ENCODE results near the gene TAGAP.
A peak's percentile ranks its signal among the peaks of the same experiment; 100 is the strongest.
"Not testable (repeated sequence)": the region's sequence is repeated elsewhere in the genome, so short reads cannot be mapped to it uniquely, and the experiment has no call there.

Gene TAGAP

DNA sequence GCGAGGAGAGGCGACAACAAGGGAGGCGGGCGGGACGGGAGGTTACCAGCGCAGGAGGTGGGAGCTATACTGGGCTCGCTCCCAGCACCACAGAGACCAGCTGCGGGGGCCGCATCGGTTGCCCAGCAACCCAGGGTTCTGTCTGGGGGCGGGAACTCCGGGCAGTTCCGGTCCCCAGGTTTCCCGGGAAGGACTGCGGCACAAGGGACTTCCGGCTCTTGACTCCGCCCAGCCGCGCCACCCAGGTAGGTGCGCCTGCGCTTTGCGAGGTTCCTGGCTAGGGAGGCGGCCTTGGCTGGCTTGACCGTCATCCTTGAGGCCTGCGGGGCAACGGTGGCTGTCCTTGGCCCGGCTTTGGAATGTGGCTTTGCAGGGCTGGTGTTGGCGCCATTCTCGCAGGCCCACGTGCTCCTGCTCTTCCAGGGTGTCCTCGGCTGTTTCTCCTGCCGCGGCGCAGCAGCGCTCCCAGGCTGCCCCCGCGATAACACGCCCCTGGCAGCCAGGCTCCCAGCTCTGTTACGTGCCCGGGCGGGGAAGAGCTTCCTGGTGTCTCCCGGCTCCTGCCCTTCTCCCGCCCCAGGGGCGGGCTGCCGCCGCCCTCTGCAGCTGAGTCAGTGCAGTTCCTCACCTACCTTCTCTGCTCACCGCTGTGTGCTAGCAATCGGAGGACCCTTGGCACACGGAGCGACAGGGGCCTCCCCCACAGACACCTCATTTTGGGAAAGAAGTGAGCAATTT, 45.0 kb downstream of the TAGAP start, which contains the start of gene RSPH3:
Gene RSPH3 (minus strand): TSS at position 537 of the 738 bp plus-strand sequence. CDS start 652 bp downstream, outside the sequence.
- peak; percentile 88 for DNase-seq (ENCODE audit: low read depth)
- TF ChIP-seq, protein P1, sequence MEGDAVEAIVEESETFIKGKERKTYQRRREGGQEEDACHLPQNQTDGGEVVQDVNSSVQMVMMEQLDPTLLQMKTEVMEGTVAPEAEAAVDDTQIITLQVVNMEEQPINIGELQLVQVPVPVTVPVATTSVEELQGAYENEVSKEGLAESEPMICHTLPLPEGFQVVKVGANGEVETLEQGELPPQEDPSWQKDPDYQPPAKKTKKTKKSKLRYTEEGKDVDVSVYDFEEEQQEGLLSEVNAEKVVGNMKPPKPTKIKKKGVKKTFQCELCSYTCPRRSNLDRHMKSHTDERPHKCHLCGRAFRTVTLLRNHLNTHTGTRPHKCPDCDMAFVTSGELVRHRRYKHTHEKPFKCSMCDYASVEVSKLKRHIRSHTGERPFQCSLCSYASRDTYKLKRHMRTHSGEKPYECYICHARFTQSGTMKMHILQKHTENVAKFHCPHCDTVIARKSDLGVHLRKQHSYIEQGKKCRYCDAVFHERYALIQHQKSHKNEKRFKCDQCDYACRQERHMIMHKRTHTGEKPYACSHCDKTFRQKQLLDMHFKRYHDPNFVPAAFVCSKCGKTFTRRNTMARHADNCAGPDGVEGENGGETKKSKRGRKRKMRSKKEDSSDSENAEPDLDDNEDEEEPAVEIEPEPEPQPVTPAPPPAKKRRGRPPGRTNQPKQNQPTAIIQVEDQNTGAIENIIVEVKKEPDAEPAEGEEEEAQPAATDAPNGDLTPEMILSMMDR (conservative IDR thresholded peaks at IDR 0.05; ENCODE audit: low read length): peak; percentile 28
- peak within 1 kb of the TSS; percentile 97 for H3K4me3 ChIP-seq (ENCODE audit: low read length)

DNA sequence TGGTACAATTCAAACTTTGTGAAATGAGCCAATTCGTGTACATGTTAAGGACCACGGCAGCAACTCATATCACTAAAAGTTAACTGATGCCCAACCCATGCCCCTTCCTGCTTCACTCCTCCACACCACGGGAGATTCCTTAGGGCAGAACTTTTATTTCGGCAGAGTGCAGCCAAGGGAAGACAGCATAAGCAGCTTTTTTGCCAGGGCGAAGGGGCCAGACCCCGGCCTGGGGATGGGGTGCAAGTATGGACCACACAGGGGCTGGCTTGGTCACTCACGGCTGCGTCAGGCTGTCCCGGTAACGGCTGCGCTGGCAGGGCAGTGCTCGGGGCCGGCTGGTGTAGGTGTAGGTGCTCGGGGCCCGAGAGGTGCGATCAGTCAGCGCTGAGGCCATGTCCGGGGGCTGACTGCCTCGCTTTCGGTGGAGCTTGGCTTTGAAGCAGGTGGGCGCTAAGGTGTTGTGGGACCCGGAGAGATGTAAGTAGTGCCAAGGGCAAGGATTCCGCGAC, 45.6 kb downstream of the TAGAP start:
- H3K4me3 ChIP-seq (ENCODE audit: low read length): peak overlapping the region; percentile 97
- DNase-seq (ENCODE audit: low read depth): no peak
- TF ChIP-seq, protein P1 (conservative IDR thresholded peaks at IDR 0.05; ENCODE audit: low read length): no peak

- TF ChIP-seq, protein P1 (conservative IDR thresholded peaks at IDR 0.05; ENCODE audit: low read length): no peak
- DNase-seq (ENCODE audit: low read depth): no peak
These were observed 47.9 kb downstream of the TAGAP start for GRCh38 chr6:158996856-158997255.

GRCh38 chr6:158993639-158994038, 51.2 kb downstream of the TAGAP start:
- TF ChIP-seq, protein P1 (conservative IDR thresholded peaks at IDR 0.05; ENCODE audit: low read length): no peak
- DNase-seq (ENCODE audit: low read depth): no peak
- H3K4me3 ChIP-seq (ENCODE audit: low read length): no peak overlapping the region

More at GRCh38 chr6:158996856-158997255, 47.9 kb downstream of the TAGAP start:
- no peak overlapping the region for H3K4me3 ChIP-seq (ENCODE audit: low read length)

- H3K4me3 ChIP-seq (ENCODE audit: low read length): no peak overlapping the region
- no peak for DNase-seq (ENCODE audit: low read depth)
- TF ChIP-seq, protein P1 (conservative IDR thresholded peaks at IDR 0.05; ENCODE audit: low read length): no peak
These were observed 53.6 kb downstream of the TAGAP start for GRCh38 chr6:158991017-158991723.

DNA sequence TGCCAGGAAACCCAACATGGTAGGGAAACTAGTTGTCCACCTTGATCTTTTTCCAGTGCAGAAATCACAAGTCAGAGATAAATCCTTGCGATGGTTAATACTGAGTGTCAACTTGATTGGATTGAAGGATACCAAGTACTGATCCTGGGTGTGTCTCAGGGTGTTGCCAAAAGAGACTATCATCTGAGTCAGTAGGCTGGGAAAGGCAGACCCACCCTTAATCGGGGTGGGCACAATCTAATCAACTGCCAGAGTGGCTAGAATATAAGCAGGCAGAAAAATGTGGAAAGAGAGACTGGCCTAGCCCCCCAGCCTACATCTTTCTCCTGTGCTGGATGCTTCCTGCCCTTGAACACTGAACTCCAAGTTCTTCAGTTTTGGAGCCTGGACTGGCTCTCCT, 55.1 kb downstream of the TAGAP start:
- H3K4me3 ChIP-seq (ENCODE audit: low read length); DNase-seq (ENCODE audit: low read depth): not testable (repeated sequence)

DNA sequence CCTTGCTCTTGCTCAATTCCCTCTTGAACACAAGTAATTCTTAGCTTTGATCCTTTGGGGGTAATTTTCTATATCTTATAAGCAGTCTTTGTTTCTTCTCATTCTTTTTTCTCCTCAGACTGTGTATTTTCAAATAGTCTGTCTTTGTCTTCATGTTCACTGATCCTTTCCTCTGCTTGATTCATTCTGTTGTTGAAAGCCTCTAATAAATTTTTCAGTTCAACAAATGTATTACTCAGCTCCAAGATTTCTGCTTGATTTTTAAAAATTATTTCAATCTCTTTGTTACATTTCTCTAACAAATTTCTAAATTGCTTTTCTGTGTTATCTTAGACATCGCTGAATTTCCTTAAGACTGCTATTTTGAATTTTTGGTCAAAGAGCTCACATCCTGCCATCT, 56.3 kb downstream of the TAGAP start:
- H3K4me3 ChIP-seq (ENCODE audit: low read length): no peak overlapping the region
- TF ChIP-seq, protein P1 (conservative IDR thresholded peaks at IDR 0.05; ENCODE audit: low read length): no peak
- DNase-seq (ENCODE audit: low read depth): no peak
